Measurements from ENCODE around the gene ILDR2.

ILDR2 gene

DNA sequence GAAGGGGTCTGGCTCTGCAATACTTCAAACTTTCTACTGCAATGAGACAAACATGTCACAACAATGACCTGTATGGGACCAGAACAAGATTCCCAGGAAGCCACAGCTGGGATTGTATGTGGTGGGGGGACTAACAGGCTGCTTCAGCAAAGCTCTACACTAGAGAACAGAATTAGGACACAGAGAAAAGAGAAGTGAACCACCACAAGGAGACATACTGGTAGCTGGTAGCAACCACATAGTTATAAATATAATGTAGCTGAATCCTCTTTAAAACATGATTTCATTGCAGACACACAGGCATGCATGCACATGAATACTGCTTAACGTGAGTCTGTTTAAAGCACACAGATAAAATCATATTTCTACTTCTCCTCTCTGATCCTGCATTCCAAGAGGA lies 3.5 kb upstream of the ILDR2 start:
- TF ChIP-seq, protein P1, sequence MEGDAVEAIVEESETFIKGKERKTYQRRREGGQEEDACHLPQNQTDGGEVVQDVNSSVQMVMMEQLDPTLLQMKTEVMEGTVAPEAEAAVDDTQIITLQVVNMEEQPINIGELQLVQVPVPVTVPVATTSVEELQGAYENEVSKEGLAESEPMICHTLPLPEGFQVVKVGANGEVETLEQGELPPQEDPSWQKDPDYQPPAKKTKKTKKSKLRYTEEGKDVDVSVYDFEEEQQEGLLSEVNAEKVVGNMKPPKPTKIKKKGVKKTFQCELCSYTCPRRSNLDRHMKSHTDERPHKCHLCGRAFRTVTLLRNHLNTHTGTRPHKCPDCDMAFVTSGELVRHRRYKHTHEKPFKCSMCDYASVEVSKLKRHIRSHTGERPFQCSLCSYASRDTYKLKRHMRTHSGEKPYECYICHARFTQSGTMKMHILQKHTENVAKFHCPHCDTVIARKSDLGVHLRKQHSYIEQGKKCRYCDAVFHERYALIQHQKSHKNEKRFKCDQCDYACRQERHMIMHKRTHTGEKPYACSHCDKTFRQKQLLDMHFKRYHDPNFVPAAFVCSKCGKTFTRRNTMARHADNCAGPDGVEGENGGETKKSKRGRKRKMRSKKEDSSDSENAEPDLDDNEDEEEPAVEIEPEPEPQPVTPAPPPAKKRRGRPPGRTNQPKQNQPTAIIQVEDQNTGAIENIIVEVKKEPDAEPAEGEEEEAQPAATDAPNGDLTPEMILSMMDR (IDR thresholded peaks at IDR 0.05) = no peak

DNA sequence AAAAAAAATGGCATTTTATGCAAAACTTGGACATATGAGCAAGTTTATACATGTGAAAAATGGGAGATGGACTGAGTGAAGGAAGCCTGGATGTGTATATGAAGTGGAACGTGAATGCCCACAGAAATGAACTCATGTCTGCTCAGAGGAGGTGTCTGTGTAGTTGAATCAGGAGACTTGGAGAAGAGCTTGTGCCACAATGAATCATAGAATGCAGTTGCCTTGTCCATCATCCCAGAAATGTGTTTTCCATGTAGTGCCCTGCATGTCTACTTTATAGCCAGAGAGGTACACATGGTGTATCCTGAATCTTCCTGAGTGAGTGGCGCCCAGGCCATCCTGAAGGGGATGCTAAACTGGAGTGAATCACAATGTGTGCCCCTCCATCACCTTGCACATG lies 2.6 kb upstream of the ILDR2 start:
- TF ChIP-seq, protein P1 (IDR thresholded peaks at IDR 0.05) = no peak

DNA sequence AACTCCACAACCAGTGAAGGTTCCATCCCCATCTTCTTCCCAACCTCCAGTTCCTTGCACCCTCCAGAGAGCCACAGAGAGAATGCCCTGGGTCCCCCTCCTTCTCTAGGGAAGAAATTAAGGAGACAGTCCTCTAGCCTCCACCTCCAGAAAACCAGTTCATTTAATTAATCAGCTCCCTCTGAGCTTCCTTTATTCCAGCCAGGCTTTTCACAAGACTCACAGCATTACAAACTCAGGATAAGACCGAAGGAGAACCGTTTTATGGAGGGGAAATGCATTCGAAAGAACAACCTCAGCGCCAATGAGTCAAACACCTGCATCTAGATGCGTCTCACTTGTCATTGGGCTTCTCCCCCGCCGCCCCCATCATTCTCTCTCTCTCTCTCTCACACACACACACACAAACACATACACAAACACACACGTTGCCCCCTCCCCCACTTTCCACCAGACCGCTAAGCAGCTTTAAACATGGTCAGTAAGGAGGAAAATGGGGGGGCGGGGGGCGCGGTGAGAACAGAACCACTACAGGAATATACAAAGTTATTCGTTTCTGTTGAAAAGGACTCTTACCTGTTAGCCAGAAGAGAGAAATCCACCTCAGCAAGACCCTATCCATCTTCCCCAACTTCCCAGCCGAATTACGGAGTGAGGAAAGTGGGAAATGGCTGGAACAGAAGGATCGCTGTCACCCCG lies 544 bp downstream of the ILDR2 start:
- TF ChIP-seq, protein P1 (IDR thresholded peaks at IDR 0.05) = no peak

- TF ChIP-seq, protein P1 (IDR thresholded peaks at IDR 0.05) = no peak
These were observed 2.5 kb downstream of the ILDR2 start for GRCh38 chr1:166972826-166973225.

DNA sequence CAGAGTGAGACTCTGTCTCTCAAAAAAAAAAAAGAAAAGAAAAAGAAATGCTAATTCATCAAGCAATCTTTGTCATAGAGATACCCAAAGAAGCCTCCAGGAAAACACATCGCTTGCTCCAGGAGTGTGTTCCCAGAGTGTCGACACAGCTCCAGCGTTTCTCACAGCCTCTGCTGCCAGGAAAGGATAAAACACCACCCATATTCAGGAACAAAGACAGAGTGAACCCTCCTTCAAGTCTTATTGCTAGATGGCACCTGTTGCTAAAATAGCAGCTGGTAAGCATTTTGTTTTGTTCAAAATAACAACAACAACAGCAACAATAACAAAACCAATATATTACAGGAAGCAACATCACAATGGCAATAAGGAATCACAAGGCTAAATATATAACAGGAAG lies 3.1 kb downstream of the ILDR2 start:
- TF ChIP-seq, protein P1 (IDR thresholded peaks at IDR 0.05) = no peak

GRCh38 chr1:166971252-166971651 lies 4.1 kb downstream of the ILDR2 start:
- TF ChIP-seq, protein P1 (IDR thresholded peaks at IDR 0.05) = no peak

- TF ChIP-seq, protein P1 (IDR thresholded peaks at IDR 0.05) = no peak
These were observed 6.2 kb downstream of the ILDR2 start for GRCh38 chr1:166969074-166969677.

Data from LNCAP (cell line).